DOHH2 (cell line): ENCODE results near the gene ADAMTS2.

Experiments used
- EZH2phosphoT487 ChIP-seq: fragments of 200-600 bp; sonication (generic); IDR thresholded peaks from 2 replicates; pipeline ENCODE4 v1.6.1; 2017; ENCODE audit warnings: borderline replicate concordance, mild to moderate bottlenecking, antibody characterized with exemption, low read length, moderate library complexity, mixed read lengths
- TF ChIP-seq, protein P1 (sequence below): fragments of 200-600 bp; sonication (generic); IDR thresholded peaks from one replicate; pipeline ENCODE4 v1.5.1; 2014; ENCODE audit warnings: antibody characterized with exemption, mild to moderate bottlenecking, low read depth, low read length; ENCODE audit not compliant: poor library complexity, severe bottlenecking

DNA sequence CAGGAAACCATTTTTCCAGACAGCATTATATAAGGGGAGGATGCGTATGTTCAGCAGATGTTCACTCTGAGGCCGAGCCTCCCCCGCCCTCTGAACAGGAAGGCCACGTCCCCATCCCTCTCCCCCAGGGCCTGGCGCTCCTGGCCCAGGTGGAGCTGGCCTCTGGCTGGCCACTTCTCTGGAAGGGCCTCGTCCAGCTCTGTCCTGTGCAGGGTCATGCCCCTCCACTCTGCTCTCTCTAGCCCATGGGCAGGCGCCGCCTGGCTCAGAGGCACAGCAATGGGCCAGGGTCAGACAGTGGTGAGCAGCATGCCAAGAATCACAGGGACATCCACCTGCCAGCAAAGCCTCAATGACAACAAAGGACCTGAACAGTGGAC lies 34.2 kb downstream of the ADAMTS2 start:
- TF ChIP-seq, protein P1, sequence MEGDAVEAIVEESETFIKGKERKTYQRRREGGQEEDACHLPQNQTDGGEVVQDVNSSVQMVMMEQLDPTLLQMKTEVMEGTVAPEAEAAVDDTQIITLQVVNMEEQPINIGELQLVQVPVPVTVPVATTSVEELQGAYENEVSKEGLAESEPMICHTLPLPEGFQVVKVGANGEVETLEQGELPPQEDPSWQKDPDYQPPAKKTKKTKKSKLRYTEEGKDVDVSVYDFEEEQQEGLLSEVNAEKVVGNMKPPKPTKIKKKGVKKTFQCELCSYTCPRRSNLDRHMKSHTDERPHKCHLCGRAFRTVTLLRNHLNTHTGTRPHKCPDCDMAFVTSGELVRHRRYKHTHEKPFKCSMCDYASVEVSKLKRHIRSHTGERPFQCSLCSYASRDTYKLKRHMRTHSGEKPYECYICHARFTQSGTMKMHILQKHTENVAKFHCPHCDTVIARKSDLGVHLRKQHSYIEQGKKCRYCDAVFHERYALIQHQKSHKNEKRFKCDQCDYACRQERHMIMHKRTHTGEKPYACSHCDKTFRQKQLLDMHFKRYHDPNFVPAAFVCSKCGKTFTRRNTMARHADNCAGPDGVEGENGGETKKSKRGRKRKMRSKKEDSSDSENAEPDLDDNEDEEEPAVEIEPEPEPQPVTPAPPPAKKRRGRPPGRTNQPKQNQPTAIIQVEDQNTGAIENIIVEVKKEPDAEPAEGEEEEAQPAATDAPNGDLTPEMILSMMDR = no peak
- no peak for TF ChIP-seq EZH2phosphoT487
